ENCODE results near the gene CLCNKA.
"Not testable (repeated sequence)": the region's sequence is repeated elsewhere in the genome, so short reads cannot be mapped to it uniquely, and the experiment has no call there.

CLCNKA gene

DNA sequence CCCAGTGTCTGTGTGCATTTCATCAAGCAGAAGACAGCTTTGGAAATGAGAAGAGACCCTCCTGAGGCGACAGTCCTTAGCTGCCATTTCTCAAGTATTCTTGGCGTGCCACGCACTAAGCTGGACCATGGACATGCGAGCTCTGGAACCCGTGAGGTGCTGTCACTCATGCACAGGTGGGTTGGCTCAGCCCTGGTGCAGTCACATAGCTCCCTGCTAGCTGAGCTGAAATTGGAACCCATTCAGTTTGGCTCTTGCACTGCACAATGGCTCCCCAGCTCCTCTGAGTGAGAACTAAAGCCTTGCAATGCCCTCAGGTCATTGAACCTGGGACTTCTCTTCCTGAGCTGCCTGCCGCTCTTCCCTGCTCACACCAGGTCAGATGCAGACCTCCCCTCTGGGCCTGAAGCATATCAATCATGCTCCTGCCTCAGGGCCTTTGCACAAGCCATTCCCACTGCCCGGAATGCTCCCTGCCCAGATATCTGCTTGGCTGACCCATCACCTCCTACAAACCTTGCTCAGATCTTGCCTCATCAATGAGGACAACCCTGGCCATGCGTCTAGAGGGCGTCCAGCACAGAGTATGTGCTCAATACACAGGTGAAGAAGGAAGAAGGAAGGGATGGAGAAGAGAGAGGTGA lies 24.1 kb upstream of the CLCNKA start:
- DNase-seq (ENCODE audit: low spot score): no peak

DNA sequence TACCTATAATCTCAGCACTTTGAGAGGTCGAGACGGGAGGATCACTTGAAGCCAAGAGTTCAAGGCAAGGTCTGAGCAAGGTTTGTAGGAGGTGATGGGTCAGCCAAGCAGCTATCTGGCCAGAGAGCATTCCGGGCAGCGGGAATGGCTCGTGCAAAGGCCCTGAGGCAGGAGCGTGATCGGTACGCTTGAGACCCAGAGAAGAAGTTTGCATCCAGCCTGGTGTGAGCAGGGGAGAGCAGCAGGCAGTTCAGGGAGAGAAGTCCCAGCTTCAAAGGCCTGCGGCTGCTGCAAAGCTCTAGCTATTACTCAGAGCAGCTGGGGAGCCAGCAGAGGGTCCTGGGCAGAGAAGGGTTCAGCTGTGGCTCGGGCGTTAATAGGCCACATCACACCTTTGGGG lies 22.9 kb upstream of the CLCNKA start:
- no peak for DNase-seq (ENCODE audit: low spot score)

DNA sequence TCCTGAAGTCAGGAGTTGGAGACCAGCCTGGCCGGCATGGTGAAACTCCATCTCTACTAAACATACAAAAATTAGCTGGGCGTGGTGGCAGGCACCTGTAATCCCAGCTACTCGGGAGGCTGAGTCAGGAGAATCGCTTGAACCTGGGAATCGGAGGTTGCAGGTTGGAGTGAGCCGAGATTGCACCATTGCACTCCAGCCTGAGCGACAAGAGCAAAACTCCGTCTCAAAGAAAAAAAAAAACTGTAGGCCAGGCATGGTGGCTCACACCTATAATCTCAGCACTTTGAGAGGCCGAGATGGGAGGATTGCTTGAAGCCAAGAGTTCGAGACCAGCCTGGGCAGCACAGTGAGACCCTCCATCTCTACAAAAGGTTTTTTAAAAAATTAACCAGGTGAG lies 20.6 kb upstream of the CLCNKA start:
- DNase-seq (ENCODE audit: low spot score): not testable (repeated sequence)

DNA sequence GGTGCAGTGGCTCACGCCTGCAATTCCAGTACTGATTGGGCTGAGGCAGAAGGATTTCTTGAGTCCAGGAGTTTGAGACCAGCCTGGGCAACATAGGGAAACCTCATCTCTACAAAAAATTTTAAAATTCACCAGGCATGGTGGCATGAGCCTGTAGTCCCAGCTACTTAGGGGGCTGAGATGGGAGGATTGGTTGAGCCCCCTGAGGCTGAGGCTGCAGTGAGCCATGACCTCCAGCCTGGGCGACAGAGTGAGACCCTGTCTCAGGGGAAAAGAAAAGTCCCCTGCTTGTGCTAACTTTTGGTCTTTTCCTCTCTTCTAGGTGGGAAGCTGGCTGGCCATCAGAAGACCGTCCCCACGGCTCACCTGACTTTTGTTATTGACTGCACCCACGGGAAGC lies 16.2 kb upstream of the CLCNKA start:
- DNase-seq (ENCODE audit: low spot score): no peak

DNA sequence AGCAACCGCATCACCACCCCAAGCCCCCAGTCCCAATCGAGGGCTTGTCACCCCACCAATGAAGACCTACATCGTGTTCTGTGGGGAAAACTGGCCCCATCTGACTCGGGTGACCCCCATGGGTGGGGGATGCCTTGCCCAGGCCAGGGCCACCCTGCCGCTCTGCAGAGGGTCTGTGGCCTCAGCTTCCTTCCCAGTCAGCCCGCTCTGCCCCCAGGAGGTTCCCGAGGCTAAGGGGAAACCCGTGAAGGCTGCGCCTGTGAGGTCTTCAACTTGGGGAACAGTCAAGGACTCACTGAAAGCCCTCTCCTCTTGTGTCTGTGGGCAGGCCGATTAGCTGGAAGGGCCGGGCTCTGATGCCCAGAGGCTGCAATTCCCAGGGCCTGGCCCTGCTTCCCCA lies 15.8 kb upstream of the CLCNKA start:
- DNase-seq (ENCODE audit: low spot score): no peak

DNA sequence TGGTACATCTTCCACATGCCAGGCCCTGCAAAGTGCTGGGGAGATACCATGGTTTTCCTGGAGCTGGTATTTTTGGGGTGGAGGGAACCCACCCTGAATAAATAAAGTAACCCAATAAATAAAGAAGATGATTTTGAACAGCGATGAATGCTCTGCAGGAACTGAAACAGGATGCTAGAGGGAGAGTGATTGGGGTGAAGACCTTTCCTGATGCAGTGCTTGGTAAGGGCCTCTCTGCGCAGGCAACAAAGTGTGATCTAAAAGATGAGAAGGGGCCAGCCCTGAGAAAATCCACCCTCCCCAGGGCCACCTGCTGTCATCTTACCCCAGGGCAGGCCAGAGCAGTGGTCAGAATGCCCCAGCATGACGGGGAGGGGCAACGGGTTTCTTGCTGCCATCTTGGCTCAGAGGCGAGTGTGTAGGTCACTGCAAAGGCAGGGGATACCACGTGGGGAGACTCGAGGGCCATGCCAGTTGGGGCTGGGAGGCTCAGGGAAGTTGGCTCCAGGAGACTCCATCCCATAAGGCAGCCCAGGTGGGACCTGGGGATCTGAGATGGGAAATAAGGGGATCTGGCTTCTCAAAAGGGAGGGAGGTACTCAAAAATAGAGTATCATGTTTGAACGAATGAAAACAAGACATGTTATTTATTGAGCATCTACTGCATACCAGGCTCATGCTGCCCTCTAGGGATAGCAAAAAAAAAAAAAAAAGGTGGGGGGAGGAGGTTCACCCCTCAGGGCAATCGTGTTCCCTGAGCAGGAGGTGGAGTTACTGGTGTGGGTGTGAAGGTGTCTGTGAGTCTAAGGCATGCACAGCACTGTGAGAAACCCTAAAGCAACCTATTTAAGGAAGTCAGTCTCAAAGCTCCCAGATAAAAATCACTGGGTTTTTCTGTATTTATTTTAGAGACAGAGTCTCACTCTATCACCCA lies 15.0 kb upstream of the CLCNKA start:
- no peak for DNase-seq (ENCODE audit: low spot score)

GRCh38 chr1:16007671-16008341 lies 14.0 kb upstream of the CLCNKA start:
- no peak for DNase-seq (ENCODE audit: low spot score)

GRCh38 chr1:16009030-16009460 lies 12.8 kb upstream of the CLCNKA start:
- DNase-seq (ENCODE audit: low spot score): peak; percentile 29

GRCh38 chr1:16009678-16010077 lies 12.2 kb upstream of the CLCNKA start:
- no peak for DNase-seq (ENCODE audit: low spot score)

GRCh38 chr1:16010837-16011236 lies 11.0 kb upstream of the CLCNKA start:
- DNase-seq (ENCODE audit: low spot score): no peak

- DNase-seq (ENCODE audit: low spot score): no peak
These were observed 9.8 kb upstream of the CLCNKA start for GRCh38 chr1:16011936-16012589.

- peak; percentile 34 for DNase-seq (ENCODE audit: low spot score)
These were observed 9.1 kb upstream of the CLCNKA start for GRCh38 chr1:16012590-16013219.

DNA sequence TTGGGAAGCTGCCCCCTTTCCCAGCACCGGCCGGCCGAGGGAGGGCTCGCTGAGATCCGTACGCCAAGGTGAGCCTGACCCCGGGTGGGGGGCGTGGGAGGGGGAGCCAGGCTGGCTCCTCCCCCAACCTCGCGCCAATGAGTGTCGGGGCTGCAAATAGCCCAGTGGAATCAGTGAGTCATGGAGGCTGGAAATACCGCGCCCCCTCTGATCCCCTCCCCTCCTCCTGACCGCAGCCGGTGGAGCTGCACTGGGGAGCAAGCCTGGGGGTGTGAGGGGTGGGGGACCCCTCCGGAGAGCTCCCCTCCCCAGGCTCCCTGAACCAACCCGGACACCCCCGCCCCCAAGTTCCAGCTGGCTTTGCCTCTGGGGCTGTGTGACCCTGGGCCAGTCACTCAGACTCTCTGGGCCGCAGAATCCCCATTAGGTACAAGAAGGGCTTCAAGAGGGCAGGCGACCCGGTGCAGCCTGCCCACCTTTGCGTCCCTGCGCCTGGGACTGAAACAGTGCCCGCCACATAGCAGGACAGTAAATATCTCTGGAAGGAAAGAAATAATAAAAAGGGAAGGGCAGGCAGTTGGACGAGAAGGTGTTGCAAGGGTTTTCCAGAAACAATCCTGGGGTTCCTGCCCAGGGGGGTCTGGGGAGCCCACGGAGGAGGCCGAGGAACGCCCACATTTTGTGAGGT lies 8.5 kb upstream of the CLCNKA start:
- DNase-seq (ENCODE audit: low spot score): peak; percentile 35

DNA sequence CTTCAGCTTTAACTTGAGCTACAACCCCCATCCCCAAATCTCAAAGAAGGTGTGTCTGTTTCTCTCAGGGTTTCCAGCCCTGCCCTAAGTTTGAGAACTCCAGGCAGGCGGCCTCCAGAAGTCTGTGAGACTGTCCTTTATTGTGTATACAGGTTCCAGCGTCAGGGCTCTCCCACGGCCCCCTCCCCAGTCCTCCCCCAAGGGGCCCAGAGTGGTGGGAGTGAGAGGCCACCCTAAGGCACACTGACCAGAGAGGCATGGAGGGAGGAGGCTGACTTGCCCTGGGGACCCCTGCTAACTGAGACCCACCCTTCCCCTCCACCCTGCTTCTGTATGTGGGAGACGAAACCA lies 8.0 kb upstream of the CLCNKA start:
- DNase-seq (ENCODE audit: low spot score): no peak

- DNase-seq (ENCODE audit: low spot score): no peak
These were observed 7.0 kb upstream of the CLCNKA start for GRCh38 chr1:16014509-16015482.

DNA sequence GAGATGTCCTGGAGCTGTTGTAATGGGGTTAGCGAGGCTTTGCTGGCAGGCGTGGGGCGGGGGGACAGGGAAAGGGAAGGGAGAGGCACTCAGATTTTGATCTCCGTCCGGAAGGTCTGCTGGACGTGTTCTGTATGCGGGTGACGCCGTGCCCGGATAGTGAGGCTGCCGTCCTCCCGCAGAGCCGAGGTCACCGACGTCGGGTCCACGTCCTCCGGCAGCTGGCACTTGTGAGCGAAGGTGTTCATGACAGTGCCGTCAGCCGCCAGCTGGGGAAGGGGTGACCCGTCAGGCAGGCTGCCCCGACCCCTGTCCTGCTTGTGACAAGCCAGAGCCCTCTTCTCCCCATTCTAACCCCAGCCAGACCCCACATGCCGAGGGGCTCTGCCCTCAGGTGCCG lies 6.3 kb upstream of the CLCNKA start:
- DNase-seq (ENCODE audit: low spot score): no peak

- no peak for DNase-seq (ENCODE audit: low spot score)
These were observed 5.6 kb upstream of the CLCNKA start for GRCh38 chr1:16015960-16016901.

GRCh38 chr1:16017076-16017460 lies 4.8 kb upstream of the CLCNKA start:
- DNase-seq (ENCODE audit: low spot score): no peak

Data from COLO829 (cell line).